CD4-positive, alpha-beta T cell (primary cell): Measurements from ENCODE around the gene VEGFA. TPM values are rescaled to one million over a fixed set of nuclear protein-coding genes. Genes with fewer than 3 reads are reported as not detected.

Source experiments
- ATAC-seq: fragments of 200-7000 bp; cut with Tn5 transposase; one replicate; pipeline ENCODE4 v1.10.0; 2022; ENCODE audit warnings: mild to moderate bottlenecking; ENCODE audit not compliant: poor library complexity
- CTCF ChIA-PET: fragments of 350-600 bp; sonication (Branson Sonifier 250); formaldehyde crosslinking; loops from one replicate; lab custom pipeline; 2021; ENCODE audit warnings: antibody characterized with exemption, inconsistent platforms; lab: Charles Lee
- POLR2A ChIA-PET: fragments of 350-600 bp; sonication (Branson Sonifier 250); formaldehyde crosslinking; loops from one replicate; lab custom pipeline; 2021; ENCODE audit warnings: antibody characterized with exemption, inconsistent platforms; lab: Charles Lee
- DNase-seq, 14 experiments: peaks; one replicate each; pipeline ENCODE4 v3.0.0-alpha.2; 2013 to 2020; ENCODE audit warnings: mixed read lengths in 2 of 14
- H3K27ac ChIP-seq, 2 donors: one replicate each; pipeline versions ENCODE4 v1.5.1 to v1.7.0; 2013; ENCODE audit warnings: low read length in 2 of 2, low read depth in 1 of 2, mild to moderate bottlenecking in 1 of 2
- H3K27me3 ChIP-seq, 2 experiments: 1 replicate in 1 of 2; 2 replicates in 1 of 2; pipeline versions ENCODE4 v1.6.1 to v1.7.0; 2013; ENCODE audit warnings: low read length in 2 of 2, control low read depth in 1 of 2, mild to moderate bottlenecking in 1 of 2, moderate library complexity in 1 of 2; ENCODE audit not compliant: insufficient read depth in 2 of 2, control insufficient read depth in 1 of 2
- H3K36me3 ChIP-seq: one replicate; pipeline ENCODE4 v1.6.1; 2013; ENCODE audit warnings: low read length, control low read depth; ENCODE audit not compliant: insufficient read depth
- H3K4me1 ChIP-seq: one replicate; pipeline ENCODE4 v1.6.1; 2013; ENCODE audit warnings: low read length, control low read depth; ENCODE audit not compliant: insufficient read depth
- H3K4me3 ChIP-seq: one replicate; pipeline ENCODE4 v1.5.1; 2013; ENCODE audit warnings: mild to moderate bottlenecking, low read length, moderate library complexity
- H3K9me3 ChIP-seq, 2 experiments: 1 replicate in 1 of 2; 2 replicates in 1 of 2; pipeline versions ENCODE4 v1.6.1 to v1.7.0; 2013; ENCODE audit warnings: low read length in 2 of 2, mild to moderate bottlenecking in 2 of 2, control low read depth in 1 of 2, moderate library complexity in 1 of 2; ENCODE audit not compliant: control insufficient read depth in 1 of 2, insufficient read depth in 1 of 2
- H3K27ac Mint-ChIP-seq: one replicate; pipeline ENCODE4 v1.8.0; 2020; ENCODE audit warnings: mixed read lengths
- H3K27me3 Mint-ChIP-seq: one replicate; pipeline ENCODE4 v1.8.0; 2021; ENCODE audit warnings: mixed read lengths
- H3K36me3 Mint-ChIP-seq: one replicate; pipeline ENCODE4 v1.8.0; 2021; ENCODE audit warnings: low read depth, mixed read lengths
- H3K4me1 Mint-ChIP-seq: one replicate; pipeline ENCODE4 v1.8.0; 2021; ENCODE audit warnings: low read depth, mixed read lengths
- H3K4me3 Mint-ChIP-seq: one replicate; pipeline ENCODE4 v1.8.0; 2020; ENCODE audit warnings: mild to moderate bottlenecking, mixed read lengths
- H3K9me3 Mint-ChIP-seq: one replicate; pipeline ENCODE4 v1.8.0; 2020; ENCODE audit warnings: mixed read lengths
- CTCF ChIP-seq: fragments of 200-600 bp; IDR thresholded peaks from one replicate; pipeline ENCODE4 v1.8.0; 2022; ENCODE audit warnings: antibody characterized with exemption, mild to moderate bottlenecking
- intact Hi-C, 2 experiments: fragments of 100-400 bp; cut with DNase I in 1 of 2; cut with micrococcal nuclease in 1 of 2; formaldehyde crosslinking; loops; one replicate each; pipeline versions ENCODE4 v1.15.1 to v1.9.0; 2023 to 2025; cut with DNase I, micrococcal nuclease
- total RNA-seq, 174 experiments: library from RNA in 2 of 174; stranded (reverse) in 2 of 174; gene quantifications; one replicate each; pipeline ENCODE4 v1.2.3 and lab custom pipeline; 2021 to 2026

The VEGFA gene
- total RNA-seq, 2 experiments from 2014 or later, result 3.5 to 3.7 TPM

- CTCF ChIA-PET, result no interaction called here
- DNase-seq (no peak), ATAC-seq (no peak)
- H3K4me1 Mint-ChIP-seq, result no peaks in the 10 kb centered on the region
- no peaks in the 10 kb centered on the region for H3K36me3 ChIP-seq
- no peaks in the 10 kb centered on the region for H3K27me3 ChIP-seq
- H3K27ac ChIP-seq, result no peak overlapping the region
- POLR2A ChIA-PET, result no interaction called here
- intact Hi-C loops, result loop anchor here in 1 of 2 experiments (5.0 kb wide), 1 partner anchor 112 kb away; no protein-coding TSS in a partner anchor
- no peak overlapping the region for H3K4me3 Mint-ChIP-seq
- H3K27me3 Mint-ChIP-seq, result no peaks in the 10 kb centered on the region
- H3K9me3 ChIP-seq, result no peaks in the 10 kb centered on the region
- TF ChIP-seq CTCF, result no peak
- no peak overlapping the region for H3K4me3 ChIP-seq
- H3K9me3 Mint-ChIP-seq, result no peaks in the 10 kb centered on the region
- no peaks in the 10 kb centered on the region for H3K36me3 Mint-ChIP-seq
- no peak overlapping the region for H3K27ac Mint-ChIP-seq
- no peaks in the 10 kb centered on the region for H3K4me1 ChIP-seq
Observed at GRCh38 chr6:43834528-43835155, 64.6 kb downstream of the VEGFA start.

GRCh38 chr6:43835872-43836419 lies 65.9 kb downstream of the VEGFA start:
- no peaks in the 10 kb centered on the region for H3K9me3 Mint-ChIP-seq
- Histone ChIP-seq H3K9me3 (no peaks in the 10 kb centered on the region), H3K36me3 (no peaks in the 10 kb centered on the region), H3K27me3 (no peaks in the 10 kb centered on the region), H3K27ac (no peak overlapping the region), H3K4me3 (no peak overlapping the region), H3K4me1 (no peaks in the 10 kb centered on the region)
- ChIA-PET POLR2A (no interaction called here), CTCF (no interaction called here)
- intact Hi-C loops, result loop anchor here in 1 of 2 experiments (5.0 kb wide), 1 partner anchor 114 kb away; no protein-coding TSS in a partner anchor
- no peak overlapping the region for H3K4me3 Mint-ChIP-seq
- DNase-seq, result no peak
- no peaks in the 10 kb centered on the region for H3K36me3 Mint-ChIP-seq
- no peak overlapping the region for H3K27ac Mint-ChIP-seq
- TF ChIP-seq CTCF, result no peak
- no peaks in the 10 kb centered on the region for H3K4me1 Mint-ChIP-seq
- no peak for ATAC-seq
- peaks cover 4% of the 10 kb centered on the region for H3K27me3 Mint-ChIP-seq

Other genes starting within 250 kb of the VEGFA start
- 10 to 100 TPM; 26.8 to 31.2 TPM for gene XPO5, start 194.2 kb upstream of the VEGFA start, total RNA-seq
- 1 to 10 TPM; 4.2 to 4.4 TPM for gene POLH, start 194.0 kb upstream of the VEGFA start, total RNA-seq
- gene GTPBP2, start 140.9 kb upstream of the VEGFA start, total RNA-seq, result 10 to 100 TPM; 31.5 to 33.9 TPM
- gene MAD2L1BP, start 134.4 kb upstream of the VEGFA start, total RNA-seq, result 10 to 100 TPM; 36.6 to 39.2 TPM
- gene RSPH9, start 125.2 kb upstream of the VEGFA start, total RNA-seq, result not detected
- 10 to 100 TPM; 26.1 to 27.7 TPM for gene MRPS18A, start 82.4 kb upstream of the VEGFA start, total RNA-seq